Fibroblast of skin of back (primary cell): ENCODE measurements around the gene NABP1.
A peak's percentile ranks its signal among the peaks of the same experiment; 100 is the strongest.

Source experiments
- DNase-seq: peaks from one replicate; pipeline ENCODE4 v3.0.0-alpha.2; 2013

The NABP1 gene

GRCh38 chr2:191710411-191710900 lies 32.5 kb downstream of the NABP1 start:
- peak; percentile 82 for DNase-seq

DNA sequence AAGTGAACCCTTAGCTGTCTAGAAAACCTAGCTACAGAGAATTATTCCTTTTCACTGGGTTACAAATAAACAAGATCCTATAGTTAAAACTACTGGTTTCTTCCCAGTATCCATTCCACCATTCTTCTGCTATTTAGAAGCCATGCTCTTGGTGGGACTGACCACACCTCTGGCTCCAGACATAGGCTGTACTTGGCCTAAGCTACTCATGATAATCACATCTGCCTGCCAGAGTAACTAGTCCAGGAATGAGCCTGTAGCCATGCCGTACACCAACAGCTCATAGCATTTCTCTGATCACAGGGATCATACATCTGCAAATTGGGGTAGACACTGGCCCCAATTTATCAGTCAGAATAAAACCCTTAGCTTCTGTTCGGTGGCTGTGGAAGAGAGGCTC lies 33.7 kb downstream of the NABP1 start:
- no peak for DNase-seq

DNA sequence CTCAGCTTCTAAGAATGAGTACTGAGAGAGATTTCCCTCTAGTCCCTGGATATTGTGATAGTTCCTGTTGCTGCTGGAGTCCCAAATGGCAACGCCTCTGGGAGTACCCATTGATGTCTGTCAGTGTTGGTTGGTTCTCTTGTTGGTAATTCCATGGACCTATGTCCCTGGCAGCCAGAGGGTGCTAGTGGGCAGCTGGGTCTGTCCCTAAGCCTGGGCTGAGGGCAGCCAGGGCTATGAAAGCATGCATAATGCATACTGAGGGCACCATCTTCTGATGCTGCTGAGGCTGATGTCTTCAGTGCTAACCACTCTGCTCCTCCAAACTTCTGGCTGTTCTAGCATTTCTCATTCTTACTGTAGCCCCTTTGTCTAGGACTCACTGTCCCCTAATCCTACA lies 35.9 kb downstream of the NABP1 start:
- DNase-seq: no peak

DNA sequence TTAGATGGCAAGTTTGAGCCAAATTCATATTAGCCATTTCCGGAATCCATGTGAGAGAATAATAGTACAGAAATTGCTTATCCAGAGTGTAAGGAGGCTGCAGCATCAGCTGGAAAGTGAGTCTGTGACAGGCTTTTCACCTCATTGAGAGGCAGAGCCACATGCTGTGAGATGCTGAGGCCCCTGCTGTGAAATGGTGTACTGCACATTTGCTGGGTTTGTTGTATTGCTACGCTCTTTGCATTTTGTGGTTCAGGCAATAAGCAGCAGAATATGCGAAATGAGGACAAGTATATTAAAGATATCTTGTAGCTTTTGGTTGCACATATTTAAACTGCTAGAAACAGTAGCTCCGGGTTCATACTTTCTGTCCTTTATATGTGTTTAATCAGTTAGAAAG lies 37.0 kb downstream of the NABP1 start:
- no peak for DNase-seq

DNA sequence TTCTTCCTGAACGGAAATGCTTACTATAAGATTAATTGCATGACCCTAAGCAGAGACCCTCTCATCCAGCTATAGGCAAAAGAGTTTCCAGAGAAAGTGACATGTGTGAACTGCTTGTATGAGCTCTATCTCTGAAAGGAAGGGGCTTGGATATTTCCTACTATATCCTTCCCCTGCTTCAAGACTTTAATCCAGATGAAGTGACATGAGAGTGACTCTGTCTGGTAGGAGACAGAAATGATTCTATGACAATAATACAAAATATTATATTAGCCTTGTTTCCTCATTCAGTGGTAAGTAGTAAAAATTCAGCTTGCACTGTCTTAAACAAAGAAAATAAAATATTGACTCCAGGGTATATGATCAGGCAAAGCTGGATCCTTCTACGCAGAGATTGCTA lies 37.5 kb downstream of the NABP1 start:
- DNase-seq: no peak

DNA sequence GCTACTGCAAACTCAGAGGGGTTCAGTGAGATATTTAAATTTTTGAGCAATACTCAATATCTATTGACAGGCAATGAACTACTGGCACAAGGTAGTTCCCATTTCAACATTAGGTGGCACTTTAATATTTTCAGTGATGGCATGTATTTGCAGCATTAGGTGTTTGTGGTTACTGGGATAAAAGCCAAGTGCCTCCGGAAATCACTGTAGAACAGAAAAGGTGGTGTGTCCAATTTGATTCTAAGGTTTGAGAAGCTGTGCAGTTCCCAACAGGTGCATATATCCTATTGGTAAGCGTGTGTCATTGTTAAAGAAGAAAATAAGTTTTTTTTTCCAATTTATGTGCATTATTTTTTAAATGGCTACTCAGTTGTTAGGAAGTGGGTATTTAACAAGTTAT lies 41.3 kb downstream of the NABP1 start:
- no peak for DNase-seq

DNA sequence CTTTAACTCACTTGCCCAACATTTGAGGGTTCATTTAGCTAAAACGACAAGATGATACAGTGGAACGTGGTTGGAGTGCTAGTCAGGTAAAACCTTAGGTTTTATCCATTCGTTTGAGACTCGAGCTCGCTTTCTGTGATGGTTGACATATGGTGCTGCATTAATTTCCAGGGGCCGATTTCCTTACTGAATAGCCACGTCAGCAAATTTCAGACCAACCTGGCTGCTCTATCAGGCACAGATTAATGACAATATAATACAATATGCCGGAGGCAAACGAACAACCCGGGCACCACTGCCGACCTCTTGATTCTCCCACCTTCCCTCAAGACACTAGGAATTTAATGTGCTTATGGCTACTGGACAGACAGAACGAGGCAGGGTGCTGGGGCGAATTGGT lies 42.0 kb downstream of the NABP1 start:
- no peak for DNase-seq

DNA sequence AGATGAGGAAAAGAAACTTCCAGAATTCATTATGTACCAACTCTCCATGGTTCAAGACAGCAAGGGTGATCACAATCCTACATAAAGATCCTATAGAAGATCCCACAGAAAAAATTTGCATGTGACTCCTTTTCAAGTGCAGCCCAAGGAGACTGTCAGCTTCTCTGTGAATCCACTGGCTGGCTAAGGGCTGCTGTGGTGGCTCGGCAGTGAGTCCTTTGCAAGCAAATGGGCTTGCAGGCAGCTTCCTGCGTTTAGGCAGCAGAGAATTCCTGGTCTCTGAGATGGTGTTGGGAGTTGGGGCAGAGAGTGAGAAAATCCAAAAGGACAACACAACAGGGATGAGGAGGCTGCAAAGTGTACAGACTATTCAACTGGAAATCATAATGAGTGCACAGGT lies 43.4 kb downstream of the NABP1 start:
- DNase-seq: no peak

- no peak for DNase-seq
These were observed 46.1 kb downstream of the NABP1 start for GRCh38 chr2:191724015-191724414.

GRCh38 chr2:191728750-191729624 lies 51.1 kb downstream of the NABP1 start:
- peak; percentile 33 for DNase-seq

GRCh38 chr2:191730263-191730662 lies 52.3 kb downstream of the NABP1 start:
- no peak for DNase-seq
